H1 (cell line): ENCODE measurements around the gene GLRB. TPM values are rescaled to one million over a fixed set of nuclear protein-coding genes. Genes with fewer than 3 reads are reported as not detected.

Experiments used
- CHD7 ChIP-seq: fragments of 300-600 bp; sonication (generic); IDR thresholded peaks from 2 replicates; pipeline ENCODE4 v1.7.1; 2012; ENCODE audit warnings: low read length, moderate library complexity, mild to moderate bottlenecking, inconsistent platforms; ENCODE audit not compliant: insufficient replicate concordance
- JUND ChIP-seq: IDR thresholded peaks from 2 replicates; pipeline ENCODE4 v1.6.1; 2011; ENCODE audit warnings: mild to moderate bottlenecking, improper control_type of control experiment, low read length
- SRF ChIP-seq: IDR thresholded peaks from 2 replicates; pipeline ENCODE4 v1.6.1; 2011; ENCODE audit warnings: mild to moderate bottlenecking, low read depth, low read length, moderate library complexity
- polyA plus RNA-seq, 7 experiments: library from polyadenylated mRNA; depleted of rRNA in 3 of 7; stranded (reverse) in 5 of 7; unstranded in 2 of 7; fragments of >200 nt in 5 of 7; fragments of 200-250 nt in 2 of 7; gene quantifications; 1 replicate in 5 of 7; 2 replicates in 1 of 7; 4 replicates in 1 of 7; pipeline versions ENCODE4 v1.2.1 to v1.2.3, GENCODE V29; 2011 to 2013; ENCODE audit warnings: missing spikeins in 2 of 7, mixed read lengths in 2 of 7
- total RNA-seq: library from RNA; stranded (reverse); fragmentation: NEBNext Ultra II Directional; extraction: Animal tissue kit (Norgen Biotek cat#: 25700); gene quantifications from 2 replicates; pipeline ENCODE4 v1.2.1, GENCODE V29; 2021

GLRB gene
- total and polyA plus RNA-seq, 2 of the 8 experiments (the other 6 are each of a cell fraction or from before 2014, with no cell fraction given): 0.33 to 1.1 TPM

- TF ChIP-seq CHD7 (no peak), JUND (no peak), SRF (no peak)
Observed at GRCh38 chr4:157127571-157127970, 51.6 kb downstream of the GLRB start (continued).
